ENCODE results near the gene GABRG3.

DNA sequence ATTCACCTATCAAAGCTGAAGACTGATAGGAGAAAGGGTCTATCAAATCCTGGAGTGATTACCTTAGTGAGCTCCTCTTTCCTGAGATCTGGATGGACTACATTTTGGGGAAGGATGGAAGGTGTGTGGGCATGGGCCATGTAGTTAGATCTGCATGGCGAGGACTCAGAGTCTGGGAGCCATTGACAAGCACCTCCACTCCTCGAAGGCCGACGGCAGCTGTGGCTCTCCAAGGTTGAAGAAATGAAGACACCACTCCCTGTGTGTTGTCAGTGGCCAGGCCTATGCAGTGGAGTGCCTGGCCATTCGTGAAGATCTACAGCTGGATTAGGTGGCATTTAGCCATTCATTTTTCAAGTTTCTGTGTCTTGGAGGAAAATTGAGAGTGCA lies 509.2 kb downstream of the GABRG3 start:
- TF ChIP-seq, protein P1, sequence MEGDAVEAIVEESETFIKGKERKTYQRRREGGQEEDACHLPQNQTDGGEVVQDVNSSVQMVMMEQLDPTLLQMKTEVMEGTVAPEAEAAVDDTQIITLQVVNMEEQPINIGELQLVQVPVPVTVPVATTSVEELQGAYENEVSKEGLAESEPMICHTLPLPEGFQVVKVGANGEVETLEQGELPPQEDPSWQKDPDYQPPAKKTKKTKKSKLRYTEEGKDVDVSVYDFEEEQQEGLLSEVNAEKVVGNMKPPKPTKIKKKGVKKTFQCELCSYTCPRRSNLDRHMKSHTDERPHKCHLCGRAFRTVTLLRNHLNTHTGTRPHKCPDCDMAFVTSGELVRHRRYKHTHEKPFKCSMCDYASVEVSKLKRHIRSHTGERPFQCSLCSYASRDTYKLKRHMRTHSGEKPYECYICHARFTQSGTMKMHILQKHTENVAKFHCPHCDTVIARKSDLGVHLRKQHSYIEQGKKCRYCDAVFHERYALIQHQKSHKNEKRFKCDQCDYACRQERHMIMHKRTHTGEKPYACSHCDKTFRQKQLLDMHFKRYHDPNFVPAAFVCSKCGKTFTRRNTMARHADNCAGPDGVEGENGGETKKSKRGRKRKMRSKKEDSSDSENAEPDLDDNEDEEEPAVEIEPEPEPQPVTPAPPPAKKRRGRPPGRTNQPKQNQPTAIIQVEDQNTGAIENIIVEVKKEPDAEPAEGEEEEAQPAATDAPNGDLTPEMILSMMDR (IDR thresholded peaks at IDR 0.05) = no peak
- TF ChIP-seq POLR2A (IDR thresholded peaks at IDR 0.05; ENCODE audit: low read depth) (no peak), POLR2AphosphoS5 (IDR thresholded peaks at IDR 0.05) (no peak)
